H9 (cell line): ENCODE measurements around the gene DPF3. TPM values are rescaled to one million over a fixed set of nuclear protein-coding genes. Genes with fewer than 3 reads are reported as not detected.

ENCODE experiments used
- DNase-seq: peaks from one replicate; pipeline ENCODE4 v3.0.0-alpha.2; 2017
- H2AFZ ChIP-seq: one replicate; pipeline ENCODE4 v1.6.1; 2013; ENCODE audit warnings: mild to moderate bottlenecking, low read length, control low read depth, moderate library complexity
- H2AK5ac ChIP-seq: 2 replicates; pipeline ENCODE4 v1.6.1; 2013; ENCODE audit warnings: low read length, control low read depth, mixed read lengths; ENCODE audit not compliant: insufficient read length
- H2BK120ac ChIP-seq: one replicate; pipeline ENCODE4 v1.6.1; 2013; ENCODE audit warnings: low read depth, mild to moderate bottlenecking, low read length, control low read depth, inconsistent platforms; ENCODE audit not compliant: poor library complexity, severe bottlenecking
- H2BK12ac ChIP-seq: 2 replicates; pipeline ENCODE4 v1.6.1; 2013; ENCODE audit warnings: low read length, control low read depth, mixed read lengths, low read depth; ENCODE audit not compliant: insufficient read length
- H2BK15ac ChIP-seq: 2 replicates; pipeline ENCODE4 v1.6.1; 2013; ENCODE audit warnings: low read depth, low read length, control low read depth
- H2BK20ac ChIP-seq: one replicate; pipeline ENCODE4 v1.6.1; 2013; ENCODE audit warnings: low read depth, mild to moderate bottlenecking, low read length, control low read depth, inconsistent platforms; ENCODE audit not compliant: poor library complexity, severe bottlenecking
- H2BK5ac ChIP-seq: 2 replicates; pipeline ENCODE4 v1.6.1; 2013; ENCODE audit warnings: low read length, control low read depth, mixed read lengths; ENCODE audit not compliant: insufficient read length
- H3K14ac ChIP-seq: 2 replicates; pipeline ENCODE4 v1.6.1; 2013; ENCODE audit warnings: low read length, control low read depth; ENCODE audit not compliant: insufficient read depth
- H3K18ac ChIP-seq: 2 replicates; pipeline ENCODE4 v1.6.1; 2013; ENCODE audit warnings: low read depth, mild to moderate bottlenecking, mixed read lengths, low read length, control low read depth; ENCODE audit not compliant: insufficient read length
- H3K23ac ChIP-seq: 2 replicates; pipeline ENCODE4 v1.6.1; 2013; ENCODE audit warnings: low read length, control low read depth, mixed read lengths, low read depth; ENCODE audit not compliant: insufficient read length
- H3K23me2 ChIP-seq: 2 replicates; pipeline ENCODE4 v1.6.1; 2013; ENCODE audit warnings: low read depth, mild to moderate bottlenecking, mixed read lengths, low read length, control low read depth; ENCODE audit not compliant: insufficient read length, poor library complexity, severe bottlenecking
- H3K27ac ChIP-seq: 2 replicates; pipeline ENCODE4 v1.5.1; 2013; ENCODE audit warnings: low read length, control low read depth, mixed read lengths, low read depth; ENCODE audit not compliant: insufficient read length
- H3K27me3 ChIP-seq: 2 replicates; pipeline ENCODE4 v1.6.1; 2013; ENCODE audit warnings: low read length, control low read depth, inconsistent platforms; ENCODE audit not compliant: insufficient read depth
- H3K4ac ChIP-seq: 2 replicates; pipeline ENCODE4 v1.6.1; 2013; ENCODE audit warnings: low read depth, mild to moderate bottlenecking, control low read depth, inconsistent platforms, low read length, moderate library complexity
- H3K4me1 ChIP-seq: 2 replicates; pipeline ENCODE4 v1.6.1; 2013; ENCODE audit warnings: low read length, control low read depth, inconsistent platforms; ENCODE audit not compliant: insufficient read depth
- H3K4me2 ChIP-seq: 2 replicates; pipeline ENCODE4 v1.6.1; 2013; ENCODE audit warnings: low read length, control low read depth, mixed read lengths; ENCODE audit not compliant: insufficient read length, insufficient read depth
- H3K56ac ChIP-seq: 2 replicates; pipeline ENCODE4 v1.6.1; 2013; ENCODE audit warnings: low read depth, mild to moderate bottlenecking, mixed read lengths, low read length, control low read depth; ENCODE audit not compliant: insufficient read length
- H3K79me1 ChIP-seq: 2 replicates; pipeline ENCODE4 v1.6.1; 2013; ENCODE audit warnings: low read depth, mild to moderate bottlenecking, moderate library complexity, low read length, control low read depth, inconsistent platforms; ENCODE audit not compliant: insufficient read depth, poor library complexity, severe bottlenecking
- H3K79me2 ChIP-seq: 2 replicates; pipeline ENCODE4 v1.6.1; 2013; ENCODE audit warnings: low read length, control low read depth, inconsistent platforms; ENCODE audit not compliant: insufficient read depth
- H3K9ac ChIP-seq: 2 replicates; pipeline ENCODE4 v1.6.1; 2013; ENCODE audit warnings: low read length, control low read depth, mixed read lengths; ENCODE audit not compliant: insufficient read length; ENCODE audit errors: extremely low read depth
- H3K9me3 ChIP-seq: one replicate; pipeline ENCODE4 v1.6.1; 2013; ENCODE audit warnings: low read depth, low read length, inconsistent platforms; ENCODE audit not compliant: control insufficient read depth
- H3T11ph ChIP-seq: one replicate; pipeline ENCODE4 v1.6.1; 2013; ENCODE audit warnings: mild to moderate bottlenecking, low read length, control low read depth, inconsistent platforms
- H4K20me1 ChIP-seq: one replicate; pipeline ENCODE4 v1.6.1; 2013; ENCODE audit not compliant: control insufficient read depth, insufficient read length, insufficient read depth
- H4K5ac ChIP-seq: 2 replicates; pipeline ENCODE4 v1.6.1; 2013; ENCODE audit warnings: low read depth, mild to moderate bottlenecking, mixed read lengths, low read length, control low read depth; ENCODE audit not compliant: insufficient read length
- H4K8ac ChIP-seq: replicated peaks from 2 replicates; pipeline ENCODE4 v1.6.1; 2013; ENCODE audit warnings: low read length, control low read depth, mixed read lengths, low read depth; ENCODE audit not compliant: insufficient read length
- H4K91ac ChIP-seq: 2 replicates; pipeline ENCODE4 v1.6.1; 2013; ENCODE audit warnings: low read depth, mild to moderate bottlenecking, moderate library complexity, mixed read lengths, low read length, control low read depth; ENCODE audit not compliant: insufficient read length
- H3K27ac Mint-ChIP-seq, 3 experiments: 2 replicates in 2 of 3; 3 replicates in 1 of 3; pipeline ENCODE4 v1.8.0; 2020 to 2021; ENCODE audit warnings: mixed read lengths in 3 of 3, mild to moderate bottlenecking in 1 of 3, moderate library complexity in 1 of 3
- H3K27me3 Mint-ChIP-seq: 2 replicates; pipeline ENCODE4 v1.8.0; 2021; ENCODE audit warnings: low read depth, mild to moderate bottlenecking, moderate library complexity, mixed read lengths
- H3K36me3 Mint-ChIP-seq, 3 experiments: 2 replicates in 2 of 3; 3 replicates in 1 of 3; pipeline ENCODE4 v1.8.0; 2020 to 2021; ENCODE audit warnings: low read depth in 3 of 3, mixed read lengths in 3 of 3; ENCODE audit not compliant: insufficient read depth in 1 of 3
- H3K4me1 Mint-ChIP-seq, 2 experiments: 2 replicates each; pipeline ENCODE4 v1.8.0; 2020; ENCODE audit warnings: mixed read lengths in 2 of 2
- H3K4me3 Mint-ChIP-seq, 2 experiments: 2 replicates in 1 of 2; 3 replicates in 1 of 2; pipeline ENCODE4 v1.8.0; 2020 to 2021; ENCODE audit warnings: mild to moderate bottlenecking in 2 of 2, mixed read lengths in 2 of 2, moderate library complexity in 1 of 2
- H3K9me3 Mint-ChIP-seq, 2 experiments: 2 replicates in 1 of 2; 3 replicates in 1 of 2; pipeline ENCODE4 v1.8.0; 2020; ENCODE audit warnings: mild to moderate bottlenecking in 2 of 2, mixed read lengths in 2 of 2, moderate library complexity in 1 of 2
- WGBS: extraction: QIAGEN DNeasy Blood & Tissue Kit; methylation state at CpG from one replicate; pipeline ENCODE4 v1.1.7; 2013; ENCODE audit warnings: missing lambda C conversion rate, low lambda C conversion rate, mixed read lengths; ENCODE audit not compliant: insufficient read length; ENCODE audit errors: extremely low coverage; 5-methylcytosine and 5-hydroxymethylcytosine counted together
- total RNA-seq: library from RNA; stranded (reverse); gene quantifications from 2 replicates; pipeline ENCODE4 v1.2.1, GENCODE V29; 2021
- TF ChIP-seq, protein P1 (sequence below): fragments of 200-600 bp; sonication (generic); conservative IDR thresholded peaks from 3 replicates; pipeline ENCODE4 v1.8.0; 2021; ENCODE audit warnings: antibody characterized with exemption, mild to moderate bottlenecking

DPF3 gene
- total RNA-seq, 1 experiment from 2014 or later, result not detected

DNA sequence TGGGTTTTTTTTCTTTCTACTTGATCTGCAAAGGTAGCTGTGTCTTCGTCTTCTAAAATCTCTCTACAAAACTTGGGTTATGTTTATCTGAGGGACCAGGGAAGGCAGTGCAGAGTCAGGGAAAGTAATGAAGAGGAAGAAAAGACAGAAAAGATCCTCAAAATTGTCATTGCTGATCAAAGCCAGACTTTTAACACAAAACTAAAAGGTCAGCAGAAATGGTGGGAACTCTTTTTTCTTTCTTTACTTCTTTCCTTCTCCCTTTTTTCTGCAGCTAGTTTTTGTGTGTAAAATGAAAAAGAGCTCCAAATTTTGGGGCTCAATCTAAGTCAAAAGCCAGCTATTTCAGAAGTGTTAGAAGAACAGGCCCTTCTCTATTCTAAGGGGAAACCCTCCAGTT, 11.9 kb downstream of the DPF3 start:
- no peak overlapping the region for H3K4me3 Mint-ChIP-seq
- H3K27me3 Mint-ChIP-seq, result peaks cover 25% of the 10 kb centered on the region
- Histone ChIP-seq H3K27ac (no peak overlapping the region), H3K9me3 (peaks cover 6% of the 10 kb centered on the region), H2BK20ac (no peak overlapping the region), H2BK15ac (no peak overlapping the region), H3K27me3 (no peaks in the 10 kb centered on the region), H3K23ac (no peak overlapping the region), H4K91ac (no peak overlapping the region), H3T11ph (no peak overlapping the region), H4K5ac (no peak overlapping the region), H3K18ac (no peak overlapping the region), H4K8ac (no peak overlapping the region), H2AK5ac (no peak overlapping the region), H2BK120ac (no peak overlapping the region), H3K23me2 (no peaks in the 10 kb centered on the region), H2AFZ (no peak overlapping the region), H2BK5ac (no peak overlapping the region), H3K56ac (no peak overlapping the region), H3K14ac (no peak overlapping the region), H3K4me2 (no peak overlapping the region), H3K9ac (no peak overlapping the region), H3K4ac (no peak overlapping the region), H3K4me1 (peaks cover under 1% of the 10 kb centered on the region; the same call in 1 of the 2 replicates), H3K79me2 (no peaks in the 10 kb centered on the region), H3K79me1 (no peaks in the 10 kb centered on the region), H4K20me1 (no peaks in the 10 kb centered on the region), H2BK12ac (no peak overlapping the region)
- DNase-seq, result no peak
- no CpG with 5 or more reads among the region's 1 CpG for WGBS
- no peak overlapping the region for H3K27ac Mint-ChIP-seq
- H3K4me1 Mint-ChIP-seq, result peaks cover 21 to 33% of the 10 kb centered on the region in 2 experiments
- peaks cover 0 to 4% (median under 1%) of the 10 kb centered on the region in 3 experiments; a peak in 3 of 7 replicates for H3K36me3 Mint-ChIP-seq
- TF ChIP-seq, protein P1, sequence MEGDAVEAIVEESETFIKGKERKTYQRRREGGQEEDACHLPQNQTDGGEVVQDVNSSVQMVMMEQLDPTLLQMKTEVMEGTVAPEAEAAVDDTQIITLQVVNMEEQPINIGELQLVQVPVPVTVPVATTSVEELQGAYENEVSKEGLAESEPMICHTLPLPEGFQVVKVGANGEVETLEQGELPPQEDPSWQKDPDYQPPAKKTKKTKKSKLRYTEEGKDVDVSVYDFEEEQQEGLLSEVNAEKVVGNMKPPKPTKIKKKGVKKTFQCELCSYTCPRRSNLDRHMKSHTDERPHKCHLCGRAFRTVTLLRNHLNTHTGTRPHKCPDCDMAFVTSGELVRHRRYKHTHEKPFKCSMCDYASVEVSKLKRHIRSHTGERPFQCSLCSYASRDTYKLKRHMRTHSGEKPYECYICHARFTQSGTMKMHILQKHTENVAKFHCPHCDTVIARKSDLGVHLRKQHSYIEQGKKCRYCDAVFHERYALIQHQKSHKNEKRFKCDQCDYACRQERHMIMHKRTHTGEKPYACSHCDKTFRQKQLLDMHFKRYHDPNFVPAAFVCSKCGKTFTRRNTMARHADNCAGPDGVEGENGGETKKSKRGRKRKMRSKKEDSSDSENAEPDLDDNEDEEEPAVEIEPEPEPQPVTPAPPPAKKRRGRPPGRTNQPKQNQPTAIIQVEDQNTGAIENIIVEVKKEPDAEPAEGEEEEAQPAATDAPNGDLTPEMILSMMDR, result no peak
- H3K9me3 Mint-ChIP-seq, result peaks cover 6 to 8% of the 10 kb centered on the region in 2 experiments; a peak in 4 of 5 replicates
